GM10248 (cell line): ENCODE measurements around the gene GNAI2.

Source experiments
- CTCF ChIA-PET: fragments of 300-600 bp; sonication (Branson Sonifier 250); formaldehyde crosslinking; extraction: SDS; loops from one replicate; lab custom pipeline; 2021; ENCODE audit warnings: antibody characterized with exemption; lab: Yijun Ruan, JAX
- POLR2A ChIA-PET: fragments of 350-650 bp; sonication (Branson Sonifier 250); formaldehyde crosslinking; extraction: SDS; loops from one replicate; lab custom pipeline; 2020; ENCODE audit warnings: antibody characterized with exemption; lab: Yijun Ruan, JAX
- DNase-seq: peaks from one replicate; pipeline ENCODE4 v3.0.0; 2012; ENCODE audit errors: extremely low spot score
- TF ChIP-seq, protein P1 (sequence below): IDR thresholded peaks from 2 replicates; pipeline ENCODE4 v1.5.1; 2012; ENCODE audit warnings: mild to moderate bottlenecking, low read depth; ENCODE audit errors: extremely low read depth, missing control alignments, control extremely low read depth

The GNAI2 gene

DNA sequence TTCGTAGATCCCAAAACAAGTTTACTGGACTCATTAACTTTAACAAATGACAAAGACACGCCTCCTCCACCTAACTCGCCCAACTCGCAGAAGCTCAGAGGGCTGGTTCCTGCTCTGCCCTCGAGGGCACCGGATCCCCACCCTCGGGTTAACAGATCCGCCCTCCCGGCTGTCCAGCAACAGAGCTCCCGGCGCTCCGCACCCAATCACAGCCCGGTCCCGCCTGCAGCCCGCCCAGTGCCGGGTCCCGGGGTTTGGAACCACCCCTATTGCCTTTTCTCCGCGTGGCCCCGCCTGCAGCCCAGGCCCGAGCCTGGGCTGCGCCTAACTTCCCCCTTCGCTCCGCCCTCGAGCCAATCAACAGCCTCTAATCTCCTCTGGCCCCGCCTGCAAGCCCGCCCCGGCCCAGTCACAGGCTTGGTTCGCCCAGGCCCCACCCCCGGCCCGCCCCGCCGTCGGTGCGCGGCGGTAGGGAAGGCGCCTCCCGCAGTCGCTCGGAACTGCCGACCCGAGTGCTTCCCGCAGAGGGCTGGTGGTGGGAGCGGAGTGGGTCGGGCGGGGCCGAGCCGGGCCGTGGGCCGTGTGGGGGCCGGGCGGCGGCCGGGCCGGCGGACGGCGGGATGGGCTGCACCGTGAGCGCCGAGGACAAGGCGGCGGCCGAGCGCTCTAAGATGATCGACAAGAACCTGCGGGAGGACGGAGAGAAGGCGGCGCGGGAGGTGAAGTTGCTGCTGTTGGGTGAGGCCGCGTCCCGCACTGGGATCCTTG, at the start of gene GNAI2:
Gene GNAI2, plus strand, starts transcription at position 489 of the 768 bp plus-strand sequence. Its CDS starts 132 bp downstream, at position 621.
- peak; percentile 99 for DNase-seq
- ChIA-PET POLR2A (interaction anchor here (0.6 to 1.5 kb wide), 11 partner anchors 8 to 456 kb away, joined by 3 to 5 read pairs (median 4); partner anchors contain the start of genes HYAL3, NAA80 and TUSC2), CTCF (interaction anchor here (0.7 to 15.1 kb wide), 12 partner anchors 10 to 380 kb away, joined by 3 to 276 read pairs (median 3); no protein-coding TSS in a partner anchor)
- TF ChIP-seq, protein P1, sequence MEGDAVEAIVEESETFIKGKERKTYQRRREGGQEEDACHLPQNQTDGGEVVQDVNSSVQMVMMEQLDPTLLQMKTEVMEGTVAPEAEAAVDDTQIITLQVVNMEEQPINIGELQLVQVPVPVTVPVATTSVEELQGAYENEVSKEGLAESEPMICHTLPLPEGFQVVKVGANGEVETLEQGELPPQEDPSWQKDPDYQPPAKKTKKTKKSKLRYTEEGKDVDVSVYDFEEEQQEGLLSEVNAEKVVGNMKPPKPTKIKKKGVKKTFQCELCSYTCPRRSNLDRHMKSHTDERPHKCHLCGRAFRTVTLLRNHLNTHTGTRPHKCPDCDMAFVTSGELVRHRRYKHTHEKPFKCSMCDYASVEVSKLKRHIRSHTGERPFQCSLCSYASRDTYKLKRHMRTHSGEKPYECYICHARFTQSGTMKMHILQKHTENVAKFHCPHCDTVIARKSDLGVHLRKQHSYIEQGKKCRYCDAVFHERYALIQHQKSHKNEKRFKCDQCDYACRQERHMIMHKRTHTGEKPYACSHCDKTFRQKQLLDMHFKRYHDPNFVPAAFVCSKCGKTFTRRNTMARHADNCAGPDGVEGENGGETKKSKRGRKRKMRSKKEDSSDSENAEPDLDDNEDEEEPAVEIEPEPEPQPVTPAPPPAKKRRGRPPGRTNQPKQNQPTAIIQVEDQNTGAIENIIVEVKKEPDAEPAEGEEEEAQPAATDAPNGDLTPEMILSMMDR, result no peak

DNA sequence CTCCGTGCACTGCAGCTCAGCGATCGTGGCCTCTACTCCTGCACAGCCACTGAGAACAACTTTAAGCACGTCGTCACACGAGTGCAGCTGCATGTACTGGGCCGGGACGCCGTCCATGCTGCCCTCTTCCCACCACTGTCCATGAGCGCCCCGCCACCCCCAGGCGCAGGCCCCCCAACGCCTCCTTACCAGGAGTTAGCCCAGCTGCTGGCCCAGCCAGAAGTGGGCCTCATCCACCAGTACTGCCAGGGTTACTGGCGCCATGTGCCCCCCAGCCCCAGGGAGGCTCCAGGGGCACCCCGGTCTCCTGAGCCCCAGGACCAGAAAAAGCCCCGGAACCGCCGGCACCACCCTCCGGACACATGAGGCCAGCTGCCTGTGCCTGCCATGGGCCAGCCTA, 48.3 kb upstream of the GNAI2 start:
- POLR2A ChIA-PET, result no interaction called here
- TF ChIP-seq, protein P1, result no peak
- CTCF ChIA-PET, result interaction anchor here (1.1 to 16.1 kb wide), 3 partner anchors 10 to 87 kb away, joined by 3 to 393 read pairs (median 5); no protein-coding TSS in a partner anchor
- DNase-seq, result no peak

DNA sequence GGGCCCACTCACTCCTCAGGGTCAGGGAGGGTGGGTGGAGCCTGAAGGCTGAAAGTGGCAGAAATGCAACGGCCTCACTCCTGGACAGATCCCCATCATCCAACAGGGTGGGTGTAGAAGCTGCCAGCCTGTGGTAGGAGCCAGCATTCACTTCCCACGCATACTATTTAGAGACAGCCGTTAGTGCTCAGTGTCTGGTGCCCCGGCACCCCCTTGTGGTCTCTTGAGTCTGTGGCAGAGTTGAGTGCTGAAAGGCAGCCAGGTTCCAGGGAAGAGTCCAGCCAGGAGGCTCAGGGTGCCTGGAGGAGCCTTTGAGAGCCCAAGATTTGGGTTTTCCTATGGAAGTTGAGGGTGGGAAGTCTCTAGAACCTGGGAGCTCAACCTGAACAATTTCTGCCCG, 46.7 kb upstream of the GNAI2 start:
- POLR2A ChIA-PET, result no interaction called here
- CTCF ChIA-PET, result interaction anchor here (1.0 to 16.1 kb wide), 7 partner anchors 13 to 85 kb away, joined by 3 to 393 read pairs (median 5); no protein-coding TSS in a partner anchor
- TF ChIP-seq, protein P1, result peak; percentile 56
- DNase-seq, result peak; percentile 60

- DNase-seq, result no peak
- TF ChIP-seq, protein P1, result no peak
- ChIA-PET CTCF (interaction anchor here (1.0 to 16.1 kb wide), 8 partner anchors 11 to 70 kb away, joined by 3 to 393 read pairs (median 3); no protein-coding TSS in a partner anchor), POLR2A (no interaction called here)
These were observed 46.0 kb upstream of the GNAI2 start for GRCh38 chr3:50189989-50190388.

DNA sequence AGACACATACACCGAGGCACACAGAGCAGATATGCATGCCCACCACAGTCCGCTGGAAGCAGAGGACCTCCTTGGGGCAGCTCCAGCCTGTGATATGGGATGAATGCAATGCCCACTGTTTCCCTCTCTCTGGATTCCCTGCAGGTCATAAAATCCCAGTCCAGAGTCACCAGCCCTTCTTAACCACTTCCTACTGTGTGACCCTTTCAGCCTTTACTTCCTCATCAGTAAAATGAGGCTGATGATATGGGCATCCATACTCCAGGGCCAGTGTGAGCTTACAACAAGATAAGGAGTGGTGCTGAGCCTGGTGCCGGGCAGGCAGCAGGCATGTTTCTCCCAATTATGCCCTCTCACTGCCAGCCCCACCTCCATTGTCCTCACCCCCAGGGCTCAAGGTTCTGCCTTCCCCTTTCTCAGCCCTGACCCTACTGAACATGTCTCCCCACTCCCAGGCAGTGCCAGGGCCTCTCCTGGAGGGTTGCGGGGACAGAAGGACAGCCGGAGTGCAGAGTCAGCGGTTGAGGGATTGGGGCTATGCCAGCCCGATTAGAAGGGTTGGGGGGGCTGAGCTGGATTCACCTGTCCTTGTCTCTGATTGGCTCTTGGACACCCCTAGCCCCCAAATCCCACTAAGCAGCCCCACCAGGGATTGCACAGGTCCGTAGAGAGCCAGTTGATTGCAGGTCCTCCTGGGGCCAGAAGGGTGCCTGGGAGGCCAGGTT, 44.9 kb upstream of the GNAI2 start, which contains the start of gene GNAT1:
Gene GNAT1, plus strand, starts transcription at position 675 of the 725 bp plus-strand sequence. CDS start 116 bp downstream, outside the sequence.
- DNase-seq, result no peak
- ChIA-PET POLR2A (no interaction called here), CTCF (interaction anchor here (1.2 to 16.1 kb wide), 11 partner anchors 8 to 75 kb away, joined by 3 to 393 read pairs (median 4); partner anchors contain the start of gene SLC38A3)
- TF ChIP-seq, protein P1, result no peak

GRCh38 chr3:50192124-50192523, 43.9 kb upstream of the GNAI2 start:
- ChIA-PET POLR2A (no interaction called here), CTCF (interaction anchor here (0.7 to 16.1 kb wide), 22 partner anchors 9 to 389 kb away, joined by 3 to 393 read pairs (median 4); partner anchors contain the start of genes GNAI2, INKA1, SEMA3B and SLC38A3)

More at GRCh38 chr3:50192124-50192523, 43.9 kb upstream of the GNAI2 start:
- TF ChIP-seq, protein P1, result no peak
- DNase-seq, result no peak
